HEK293 (cell line): ENCODE measurements around the gene FAXC.

ENCODE experiments used
- CTCF ChIA-PET: fragments of 350-600 bp; formaldehyde crosslinking; extraction: SDS; loops from one replicate; lab custom pipeline; 2021; ENCODE audit warnings: antibody characterized with exemption; lab: Yijun Ruan, JAX
- POLR2A ChIA-PET: fragments of 300-600 bp; formaldehyde crosslinking; extraction: SDS; loops from one replicate; lab custom pipeline; 2020; ENCODE audit warnings: antibody characterized with exemption, inconsistent platforms; lab: Yijun Ruan, JAX
- H3K27ac ChIP-seq: fragments of 200-500 bp; sonication (Bioruptor generic); 2 replicates; pipeline ENCODE4 v1.5.1; 2014; ENCODE audit warnings: low read depth, low read length, control low read depth, inconsistent platforms; ENCODE audit errors: extremely low read depth
- H3K36me3 ChIP-seq, 2 experiments: fragments of 200-500 bp in 1 of 2; sonication (Bioruptor generic) in 1 of 2; 1 replicate in 1 of 2; 2 replicates in 1 of 2; pipeline ENCODE4 v1.5.1; 2014 to 2017; ENCODE audit warnings: inconsistent platforms in 2 of 2, low read length in 2 of 2; ENCODE audit not compliant: control insufficient read depth in 2 of 2, insufficient read depth in 1 of 2
- H3K4me1 ChIP-seq: fragments of 200-500 bp; sonication (Bioruptor generic); 2 replicates; pipeline ENCODE4 v1.5.1; 2014; ENCODE audit warnings: mild to moderate bottlenecking, low read length, inconsistent platforms; ENCODE audit not compliant: control insufficient read depth, insufficient read depth
- H3K4me3 ChIP-seq: 2 replicates; pipeline ENCODE4 v1.5.1; 2011; ENCODE audit warnings: low read depth, mild to moderate bottlenecking, control low read depth, low read length, moderate library complexity
- H3K9me3 ChIP-seq: fragments of 200-500 bp; sonication (Bioruptor generic); 2 replicates; pipeline ENCODE4 v1.5.1; 2014; ENCODE audit warnings: low read depth, low read length, inconsistent platforms; ENCODE audit not compliant: control insufficient read depth, insufficient read depth
- ATF2 ChIP-seq: fragments of 450-650 bp; formaldehyde crosslinking; IDR thresholded peaks from 2 replicates; pipeline ENCODE4 v1.5.1; 2016; ENCODE audit warnings: missing biosample characterization, missing genetic modification characterization, low read depth
- KLF17 ChIP-seq: fragments of 450-650 bp; formaldehyde crosslinking; IDR thresholded peaks from 2 replicates; pipeline ENCODE4 v1.5.1; 2016; ENCODE audit warnings: missing biosample characterization, missing genetic modification characterization
- PRDM1 ChIP-seq: fragments of 450-650 bp; formaldehyde crosslinking; IDR thresholded peaks from 2 replicates; pipeline ENCODE4; 2016; ENCODE audit warnings: missing biosample characterization, missing genetic modification characterization
- SP3 ChIP-seq: fragments of 450-650 bp; formaldehyde crosslinking; IDR thresholded peaks from 2 replicates; pipeline ENCODE4 v1.5.1; 2016; ENCODE audit warnings: missing biosample characterization, missing genetic modification characterization
- YY2 ChIP-seq: fragments of 450-650 bp; formaldehyde crosslinking; IDR thresholded peaks from 2 replicates; pipeline ENCODE4 v1.5.1; 2016; ENCODE audit warnings: missing biosample characterization, missing genetic modification characterization
- ZBTB17 ChIP-seq: fragments of 450-650 bp; formaldehyde crosslinking; IDR thresholded peaks from 2 replicates; pipeline ENCODE4 v1.5.1; 2016; ENCODE audit warnings: missing biosample characterization, missing genetic modification characterization
- ZFP69B ChIP-seq: fragments of 450-650 bp; formaldehyde crosslinking; IDR thresholded peaks from 2 replicates; pipeline ENCODE4 v1.5.1; 2016; ENCODE audit warnings: missing biosample characterization, missing genetic modification characterization
- ZNF112 ChIP-seq: fragments of 450-650 bp; formaldehyde crosslinking; IDR thresholded peaks from 2 replicates; pipeline ENCODE4 v1.5.0; 2017; ENCODE audit warnings: missing biosample characterization, missing genetic modification characterization
- ZNF146 ChIP-seq: fragments of 450-650 bp; formaldehyde crosslinking; IDR thresholded peaks from 2 replicates; pipeline ENCODE4 v1.5.1; 2016; ENCODE audit warnings: missing biosample characterization, missing genetic modification characterization
- ZNF148 ChIP-seq: fragments of 450-650 bp; formaldehyde crosslinking; IDR thresholded peaks from 2 replicates; pipeline ENCODE4 v1.5.0; 2017; ENCODE audit warnings: missing biosample characterization, missing genetic modification characterization, borderline replicate concordance
- ZNF350 ChIP-seq: fragments of 450-650 bp; formaldehyde crosslinking; IDR thresholded peaks from 2 replicates; pipeline ENCODE4 v1.5.0; 2017; ENCODE audit warnings: missing biosample characterization, mild to moderate bottlenecking, missing genetic modification characterization
- ZNF362 ChIP-seq: fragments of 450-650 bp; formaldehyde crosslinking; IDR thresholded peaks from 2 replicates; pipeline ENCODE4 v1.5.1; 2016; ENCODE audit warnings: missing biosample characterization, missing genetic modification characterization
- ZNF596 ChIP-seq: fragments of 450-650 bp; IDR thresholded peaks from 2 replicates; pipeline ENCODE4 v1.5.0; 2018; ENCODE audit warnings: missing biosample characterization, mild to moderate bottlenecking, missing genetic modification characterization, moderate library complexity
- ZNF654 ChIP-seq: fragments of 450-650 bp; formaldehyde crosslinking; IDR thresholded peaks from 2 replicates; pipeline ENCODE4 v1.5.1; 2016; ENCODE audit warnings: low read depth, missing biosample characterization, missing genetic modification characterization
- ZNF677 ChIP-seq: fragments of 450-650 bp; IDR thresholded peaks from 2 replicates; pipeline ENCODE4 v1.5.0; 2018; ENCODE audit warnings: missing biosample characterization, mild to moderate bottlenecking, missing genetic modification characterization, moderate library complexity
- ZNF76 ChIP-seq: fragments of 450-650 bp; formaldehyde crosslinking; IDR thresholded peaks from 2 replicates; pipeline ENCODE4; 2016; ENCODE audit warnings: low read depth, missing biosample characterization, missing genetic modification characterization, borderline replicate concordance

FAXC gene

GRCh38 chr6:99250476-99250875 lies 99.0 kb downstream of the FAXC start (continued):
- TF ChIP-seq ZNF362 (tag by site-specific recombination): no peak

GRCh38 chr6:99246602-99247001 lies 102.9 kb downstream of the FAXC start:
- POLR2A ChIA-PET: no interaction called here
- H3K27ac ChIP-seq: no peak overlapping the region
- no peaks in the 10 kb centered on the region for H3K4me1 ChIP-seq
- TF ChIP-seq ZFP69B (tag by site-specific recombination) (no peak), ZNF146 (tag by site-specific recombination) (peak; percentile 50)
- TF ChIP-seq, all 188 proteins: peak for 1
- Histone ChIP-seq H3K4me3 (no peak overlapping the region), H3K9me3 (no peaks in the 10 kb centered on the region), H3K36me3 (no peaks in the 10 kb centered on the region)
- CTCF ChIA-PET: interaction anchor here (0.6 kb wide), 2 partner anchors 127 to 413 kb away, joined by 3 read pairs; no protein-coding TSS in a partner anchor

- H3K27ac ChIP-seq: no peak overlapping the region
- ChIA-PET CTCF (interaction anchor here (0.6 to 7.2 kb wide), 33 partner anchors 10 to 1811 kb away, joined by 3 to 124 read pairs (median 4); no protein-coding TSS in a partner anchor), POLR2A (no interaction called here)
- no peaks in the 10 kb centered on the region for H3K36me3 ChIP-seq
- H3K4me1 ChIP-seq: no peaks in the 10 kb centered on the region
- no peaks in the 10 kb centered on the region for H3K9me3 ChIP-seq
- TF ChIP-seq ZNF654 (peak; percentile 80), PRDM1 (tag by site-specific recombination) (no peak), ZNF677 (tag by site-specific recombination) (no peak), ZBTB17 (no peak), KLF17 (tag by site-specific recombination) (no peak), ATF2 (tag by site-specific recombination) (no peak), YY2 (tag by site-specific recombination) (no peak), ZNF350 (no peak)
- H3K4me3 ChIP-seq: no peak overlapping the region
Measured at GRCh38 chr6:99241905-99242534, 107.5 kb downstream of the FAXC start.

GRCh38 chr6:99236010-99236409 lies 113.5 kb downstream of the FAXC start:
- H3K4me3 ChIP-seq: no peak overlapping the region
- CTCF ChIA-PET: interaction anchor here (0.7 to 1.3 kb wide), 4 partner anchors 8 to 175 kb away, joined by 3 read pairs; no protein-coding TSS in a partner anchor
- POLR2A ChIA-PET: no interaction called here
- H3K9me3 ChIP-seq: no peaks in the 10 kb centered on the region
- H3K36me3 ChIP-seq: no peaks in the 10 kb centered on the region
- TF ChIP-seq SP3 (tag by site-specific recombination): no peak
- TF ChIP-seq ZNF596 (tag by site-specific recombination): no peak
- H3K4me1 ChIP-seq: no peaks in the 10 kb centered on the region
- H3K27ac ChIP-seq: no peak overlapping the region

GRCh38 chr6:99233219-99233618 lies 116.3 kb downstream of the FAXC start:
- H3K4me3 ChIP-seq: no peak overlapping the region
- CTCF ChIA-PET: no interaction called here
- POLR2A ChIA-PET: no interaction called here
- H3K27ac ChIP-seq: no peak overlapping the region
- H3K9me3 ChIP-seq: no peaks in the 10 kb centered on the region
- no peaks in the 10 kb centered on the region for H3K36me3 ChIP-seq
- H3K4me1 ChIP-seq: no peaks in the 10 kb centered on the region
- TF ChIP-seq ZNF112 (tag by site-specific recombination): no peak
- no peak for TF ChIP-seq ZNF148 (tag by site-specific recombination)
- TF ChIP-seq ZNF76 (tag by site-specific recombination): no peak
